Activated T-helper 1 cell treated with anti-CD3 and anti-CD28 coated beads, Interleukin-12 subunit alpha, Interleukin-12 subunit beta, Interleukin-2, Interleukin-4 antibody, amounts not matched to agents 30 ng/mL and 10 ng/mL and 1 ng/mL, durations not matched to agents 14 hours and 24 hours and 36 hours (primary cell): ENCODE data around the gene GAL3ST2. TPM values are rescaled to one million over a fixed set of nuclear protein-coding genes. Genes with fewer than 3 reads are reported as not detected.
"Not testable (repeated sequence)": the region's sequence is repeated elsewhere in the genome, so short reads cannot be mapped to it uniquely, and the experiment has no call there.

Experiments
- DNase-seq: peaks from one replicate; pipeline ENCODE4 v3.0.0; 2021; ENCODE audit warnings: low spot score
- H3K27ac Mint-ChIP-seq: one replicate; pipeline ENCODE4 v1.8.0; 2021; ENCODE audit warnings: mild to moderate bottlenecking, mixed read lengths
- H3K27me3 Mint-ChIP-seq: one replicate; pipeline ENCODE4 v1.8.0; 2022; ENCODE audit warnings: mild to moderate bottlenecking, moderate library complexity, mixed read lengths; ENCODE audit not compliant: insufficient read depth
- H3K36me3 Mint-ChIP-seq: one replicate; pipeline ENCODE4 v1.8.0; 2021; ENCODE audit warnings: low read depth, mixed read lengths
- H3K4me1 Mint-ChIP-seq: one replicate; pipeline ENCODE4 v1.8.0; 2021; ENCODE audit warnings: low read depth, mixed read lengths
- H3K4me3 Mint-ChIP-seq: one replicate; pipeline ENCODE4 v1.8.0; 2021; ENCODE audit warnings: mild to moderate bottlenecking, moderate library complexity, mixed read lengths
- H3K9me3 Mint-ChIP-seq: one replicate; pipeline ENCODE4 v1.8.0; 2021; ENCODE audit warnings: mixed read lengths
- intact Hi-C: fragments of 100-400 bp; cut with micrococcal nuclease; formaldehyde crosslinking; loops from one replicate; pipeline ENCODE4 v1.15.1; 2024
- total RNA-seq: library from RNA; stranded (reverse); gene quantifications from 2 replicates; pipeline ENCODE4 v1.2.3, GENCODE V29; 2022

The GAL3ST2 gene
- total RNA-seq, 1 donor from 2014 or later, result 0.60 TPM

DNA sequence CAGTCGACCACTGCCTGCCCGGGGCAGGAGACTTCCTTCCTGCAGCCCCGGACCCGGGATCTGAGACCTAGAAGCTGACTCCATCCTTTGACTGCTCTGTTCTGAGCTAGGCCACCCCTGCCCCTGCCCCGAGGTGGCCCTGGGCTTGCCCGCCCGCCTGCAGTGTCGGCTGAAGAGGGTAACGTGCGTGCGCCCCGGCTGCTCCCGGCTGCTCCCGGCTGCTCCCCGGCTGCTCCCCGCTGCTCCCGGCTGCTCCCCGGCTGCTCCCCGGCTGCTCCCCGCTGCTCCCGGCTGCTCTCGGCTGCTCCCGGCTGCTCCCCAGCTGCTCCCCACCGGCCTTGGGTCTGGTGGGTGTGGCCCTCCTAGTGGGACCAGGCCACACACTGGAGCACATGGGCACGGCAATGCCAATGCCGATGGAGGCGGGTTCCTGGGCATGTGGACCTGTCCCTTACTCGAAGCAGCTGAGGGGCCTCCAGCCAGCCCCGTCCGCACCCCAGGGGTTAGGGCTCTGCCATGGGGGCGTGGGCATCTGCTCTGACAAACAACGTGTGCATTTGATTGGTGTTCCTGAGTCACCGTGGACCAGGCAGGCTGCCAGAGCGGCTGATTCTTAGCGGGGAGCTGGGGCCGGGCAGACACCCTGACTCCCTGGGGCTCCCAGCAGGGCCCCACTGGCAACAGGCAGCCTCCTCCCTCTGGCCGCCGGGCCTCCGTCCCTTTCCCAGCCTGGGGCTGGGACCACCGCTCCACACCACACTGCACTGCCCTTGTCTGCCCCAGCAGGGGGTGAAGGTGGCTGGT is 2.0 kb upstream of the GAL3ST2 start:
- intact Hi-C loops, result no loop called here
- Mint-ChIP-seq H3K9me3 (no peaks in the 10 kb centered on the region), H3K4me1 (peaks cover 7% of the 10 kb centered on the region), H3K27me3 (no peaks in the 10 kb centered on the region), H3K4me3 (no peak overlapping the region), H3K27ac (no peak overlapping the region), H3K36me3 (no peaks in the 10 kb centered on the region)
- DNase-seq, result no peak

DNA sequence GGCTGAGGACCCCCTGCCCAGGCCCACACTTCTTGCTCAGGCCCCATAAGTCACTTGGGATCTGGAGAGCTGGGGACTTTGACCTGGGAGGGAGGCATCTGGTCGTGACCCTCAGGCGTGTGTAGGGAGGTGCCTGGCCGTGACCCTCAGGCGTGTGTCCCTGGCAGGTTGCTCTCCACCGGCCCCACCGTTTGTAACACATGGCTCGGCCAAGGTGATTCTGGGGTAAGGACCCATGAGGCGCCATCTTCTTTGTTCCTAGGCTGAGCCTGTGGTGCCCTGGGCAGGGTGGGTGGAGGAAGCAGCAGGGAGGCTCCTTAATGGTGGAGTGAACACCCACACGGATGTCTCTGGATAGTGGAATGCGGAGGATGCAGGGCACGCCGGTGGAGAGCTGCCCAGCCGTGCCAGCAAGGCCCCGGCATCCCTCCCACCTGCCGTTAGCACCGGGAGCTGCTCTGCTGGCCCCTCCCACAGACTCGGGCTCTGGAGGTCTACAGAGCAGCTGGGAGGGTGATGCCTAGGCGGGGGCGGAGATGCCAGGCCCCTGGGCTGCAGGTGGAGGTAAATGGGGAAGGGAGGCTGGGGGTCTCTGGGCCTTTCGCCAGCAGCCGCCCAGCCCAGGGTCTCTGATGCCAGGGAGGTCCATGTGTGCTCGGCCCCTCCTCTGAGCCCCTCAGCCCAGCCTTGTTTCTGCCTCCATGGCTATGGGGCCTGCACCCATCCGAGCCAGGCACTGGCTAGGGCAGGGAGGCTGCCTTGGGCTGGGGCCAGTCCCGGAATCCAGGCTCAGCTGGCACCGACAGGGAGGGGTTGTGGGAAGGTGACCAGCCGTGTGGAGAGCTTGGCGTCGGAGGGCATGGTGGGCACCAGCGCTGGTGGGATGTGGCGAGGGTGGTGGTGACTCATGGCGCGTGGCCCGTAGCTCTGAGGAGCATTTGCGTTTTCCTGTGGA is 1.1 kb upstream of the GAL3ST2 start:
- H3K9me3 Mint-ChIP-seq, result no peaks in the 10 kb centered on the region
- intact Hi-C loops, result no loop called here
- peaks cover 7% of the 10 kb centered on the region for H3K4me1 Mint-ChIP-seq
- DNase-seq, result no peak
- no peak overlapping the region for H3K4me3 Mint-ChIP-seq
- H3K27ac Mint-ChIP-seq, result no peak overlapping the region
- no peaks in the 10 kb centered on the region for H3K36me3 Mint-ChIP-seq
- H3K27me3 Mint-ChIP-seq, result no peaks in the 10 kb centered on the region

DNA sequence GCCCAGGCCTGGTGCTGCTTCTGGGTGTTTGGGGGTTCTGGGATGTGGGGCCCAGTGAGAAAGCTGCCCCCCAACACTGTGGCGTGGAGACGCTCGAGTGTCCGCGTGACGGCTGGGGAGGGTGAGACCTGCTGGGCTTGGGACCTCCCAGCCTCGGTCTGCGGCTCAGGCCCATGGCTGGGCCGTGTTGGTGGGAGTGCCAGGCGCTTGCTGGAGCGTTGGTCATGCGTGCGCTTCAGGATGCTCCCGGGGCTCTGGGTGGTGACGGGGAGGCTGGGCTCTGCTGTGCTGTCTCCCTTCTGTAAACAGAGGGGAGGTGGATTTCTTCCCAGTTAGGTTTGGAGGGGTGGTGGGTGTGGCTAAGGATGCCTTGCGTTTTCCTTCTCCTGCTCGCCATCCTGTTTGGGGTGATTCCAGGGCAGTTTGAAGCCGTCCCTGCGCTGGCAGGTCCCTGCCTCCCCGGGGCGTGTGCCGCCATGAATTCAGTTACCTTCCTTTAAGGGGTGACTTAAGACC is 606 bp downstream of the GAL3ST2 start:
- H3K9me3 Mint-ChIP-seq, result peaks cover 8% of the 10 kb centered on the region
- peaks cover 2% of the 10 kb centered on the region for H3K4me1 Mint-ChIP-seq
- no peak overlapping the region for H3K4me3 Mint-ChIP-seq
- DNase-seq, result no peak
- intact Hi-C loops, result no loop called here
- H3K27ac Mint-ChIP-seq, result no peak overlapping the region
- H3K27me3 Mint-ChIP-seq, result no peaks in the 10 kb centered on the region
- H3K36me3 Mint-ChIP-seq, result no peaks in the 10 kb centered on the region

DNA sequence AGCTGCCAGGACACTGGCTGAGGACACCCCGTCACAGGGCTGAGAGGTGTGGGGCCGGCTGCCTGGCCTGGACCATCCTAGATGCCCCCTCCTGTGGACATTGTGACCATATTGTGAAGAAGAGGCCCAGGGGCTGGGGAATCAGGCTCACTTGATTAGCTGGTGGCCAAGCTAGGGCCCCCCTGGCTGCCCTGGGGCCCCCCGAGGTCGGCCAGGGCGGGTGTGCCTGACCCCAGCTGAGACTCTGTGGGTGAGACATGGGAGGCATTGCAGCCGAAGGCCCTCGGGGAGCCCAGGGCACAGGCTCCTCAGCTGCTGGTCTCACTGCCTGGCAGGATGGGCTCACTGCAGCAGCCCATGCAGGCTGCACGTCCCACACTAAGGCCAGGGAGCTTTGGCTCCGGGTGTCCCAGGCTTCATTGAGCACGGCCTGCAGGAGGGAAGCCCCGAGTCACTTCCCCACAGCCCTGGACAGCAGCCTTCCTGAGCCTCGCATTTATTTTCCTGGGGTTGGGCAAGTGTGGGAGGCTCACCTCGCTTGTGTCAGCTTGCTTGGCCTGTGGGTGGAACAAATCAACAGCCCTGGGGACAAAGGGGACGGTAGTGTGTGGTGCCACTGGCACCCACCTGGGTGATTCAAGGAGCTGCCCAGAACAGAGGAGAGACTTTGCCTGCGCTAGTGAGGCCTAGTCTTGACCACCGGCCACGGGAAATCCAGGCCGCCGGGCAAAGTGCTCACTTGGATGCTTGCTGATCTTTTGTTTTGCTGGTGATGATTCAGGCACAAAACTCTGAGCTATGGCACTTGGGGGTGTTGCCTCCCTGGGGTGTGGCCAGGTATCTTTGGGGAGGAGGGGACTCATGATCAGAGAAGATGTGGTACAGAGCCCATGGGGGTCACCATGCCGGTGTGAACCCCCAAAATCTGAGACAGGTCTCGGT is 1.3 kb downstream of the GAL3ST2 start:
- intact Hi-C loops, result no loop called here
- no peak for DNase-seq
- no peak overlapping the region for H3K4me3 Mint-ChIP-seq
- peaks cover 8% of the 10 kb centered on the region for H3K9me3 Mint-ChIP-seq
- no peaks in the 10 kb centered on the region for H3K27me3 Mint-ChIP-seq
- no peaks in the 10 kb centered on the region for H3K4me1 Mint-ChIP-seq
- H3K36me3 Mint-ChIP-seq, result no peaks in the 10 kb centered on the region
- H3K27ac Mint-ChIP-seq, result no peak overlapping the region

DNA sequence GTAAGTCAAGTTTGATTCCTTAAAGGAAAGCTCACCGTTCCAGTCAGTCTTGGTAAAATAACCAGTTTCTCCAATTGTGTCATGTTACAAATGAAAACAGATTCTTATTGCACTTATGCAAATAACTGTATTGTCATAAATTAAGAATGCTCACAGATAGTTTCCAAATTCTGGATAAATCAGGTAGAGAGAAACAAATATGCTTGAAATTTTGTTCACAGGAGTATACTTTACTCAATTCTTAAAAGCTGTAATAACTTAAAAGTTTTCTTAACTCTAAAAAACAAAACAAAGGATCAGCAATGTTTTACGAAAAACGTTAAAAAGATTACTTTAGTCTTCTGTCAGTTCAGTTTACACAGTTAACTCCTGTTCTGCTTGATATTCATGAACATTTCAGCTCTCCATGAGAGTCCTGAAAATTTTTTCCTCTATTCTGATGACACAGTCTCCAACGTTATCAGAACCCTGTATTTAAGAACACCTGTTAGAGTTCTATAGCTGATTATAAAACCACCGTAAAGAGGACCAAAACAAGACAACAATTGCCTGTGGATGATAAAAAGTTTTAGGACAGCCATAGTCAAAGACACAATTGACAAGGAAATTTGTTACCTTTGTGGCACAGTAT is 4.4 kb downstream of the GAL3ST2 start:
- Mint-ChIP-seq H3K9me3 (peaks cover 16% of the 10 kb centered on the region), H3K36me3 (no peaks in the 10 kb centered on the region), H3K27ac (no peak overlapping the region), H3K27me3 (no peaks in the 10 kb centered on the region), H3K4me3 (no peak overlapping the region), H3K4me1 (no peaks in the 10 kb centered on the region)
- DNase-seq, result no peak
- intact Hi-C loops, result no loop called here

DNA sequence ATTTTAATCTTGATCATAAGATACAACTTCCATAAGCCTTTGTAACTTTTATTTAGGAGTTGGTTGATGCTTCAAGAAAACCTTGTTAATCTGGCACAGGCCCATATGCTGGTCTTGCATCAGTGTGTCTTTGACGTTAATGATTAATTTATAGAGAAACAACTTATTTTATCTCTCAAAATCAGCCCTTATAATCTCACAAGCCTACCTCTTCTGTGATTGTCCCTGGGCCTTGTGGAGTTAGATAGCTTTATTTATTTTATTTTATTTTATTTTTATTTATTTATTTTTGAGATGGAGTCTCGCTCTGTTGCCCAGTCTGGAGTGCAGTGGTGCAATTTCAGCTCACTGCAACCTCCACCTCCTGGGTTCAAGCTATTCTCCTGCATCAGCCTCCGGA is 5.4 kb downstream of the GAL3ST2 start:
- H3K27me3 Mint-ChIP-seq, intact Hi-C loops, H3K4me3 Mint-ChIP-seq, DNase-seq, H3K27ac Mint-ChIP-seq, H3K36me3 Mint-ChIP-seq, H3K4me1 Mint-ChIP-seq: not testable (repeated sequence)
- peaks cover 23% of the 10 kb centered on the region for H3K9me3 Mint-ChIP-seq

DNA sequence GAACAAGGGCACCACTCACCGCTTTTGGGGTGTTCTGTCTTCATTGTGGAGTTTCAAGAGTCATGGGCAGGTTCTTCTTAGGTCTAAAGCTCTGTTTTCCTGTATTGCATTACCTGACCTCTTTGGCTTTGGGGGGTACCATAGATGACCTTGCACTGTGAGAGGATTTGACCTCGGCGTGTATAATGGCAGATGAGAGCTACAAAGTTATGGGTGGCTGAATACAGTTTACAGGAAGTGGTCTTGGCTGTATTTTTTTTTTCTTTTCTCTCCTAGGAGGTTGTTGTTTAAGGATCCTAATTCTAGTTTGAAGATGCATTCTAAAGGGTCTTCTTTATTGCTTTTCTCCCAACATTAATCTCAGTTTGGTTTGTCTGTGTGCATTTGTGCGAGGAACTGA is 11.5 kb downstream of the GAL3ST2 start:
- no peak overlapping the region for H3K4me3 Mint-ChIP-seq

DNA sequence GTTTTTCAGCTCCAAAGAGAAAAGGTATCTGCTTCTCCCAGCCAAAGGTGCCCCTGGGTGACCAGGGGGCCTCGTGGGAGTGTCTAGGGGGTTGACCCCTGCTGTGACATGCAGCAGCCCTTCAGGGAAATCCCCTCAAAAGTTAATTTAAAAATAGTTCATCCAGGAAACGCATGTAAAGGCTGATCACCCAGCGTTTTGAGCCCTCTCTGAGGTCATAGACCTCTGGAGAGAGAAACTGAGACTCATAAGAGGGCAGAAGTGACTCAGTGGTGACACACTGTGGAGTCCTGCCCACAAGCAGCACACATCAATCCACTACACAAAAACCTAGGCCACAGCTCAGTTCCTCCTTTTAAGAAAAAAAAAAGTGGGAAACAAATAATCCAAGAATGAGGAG is 11.9 kb downstream of the GAL3ST2 start:
- H3K27ac Mint-ChIP-seq, result peak overlapping the region; percentile 19
- peaks cover 2% of the 10 kb centered on the region for H3K36me3 Mint-ChIP-seq
- H3K9me3 Mint-ChIP-seq, result peaks cover 49% of the 10 kb centered on the region
- intact Hi-C loops, result loop anchor here (5.0 kb wide), 1 partner anchor 74 kb away; no protein-coding TSS in a partner anchor
- no peaks in the 10 kb centered on the region for H3K27me3 Mint-ChIP-seq
- peak; percentile 9 for DNase-seq
- H3K4me3 Mint-ChIP-seq, result no peak overlapping the region
- H3K4me1 Mint-ChIP-seq, result peaks cover 15% of the 10 kb centered on the region

More for the DNA sequence above, 11.5 kb downstream of the GAL3ST2 start:
- Mint-ChIP-seq H3K4me1 (peaks cover 15% of the 10 kb centered on the region), H3K9me3 (peaks cover 48% of the 10 kb centered on the region), H3K27me3 (no peaks in the 10 kb centered on the region), H3K27ac (peak overlapping the region; percentile 19), H3K36me3 (peaks cover 2% of the 10 kb centered on the region)
- no peak for DNase-seq
- intact Hi-C loops, result loop anchor here (5.0 kb wide), 1 partner anchor 74 kb away; no protein-coding TSS in a partner anchor

DNA sequence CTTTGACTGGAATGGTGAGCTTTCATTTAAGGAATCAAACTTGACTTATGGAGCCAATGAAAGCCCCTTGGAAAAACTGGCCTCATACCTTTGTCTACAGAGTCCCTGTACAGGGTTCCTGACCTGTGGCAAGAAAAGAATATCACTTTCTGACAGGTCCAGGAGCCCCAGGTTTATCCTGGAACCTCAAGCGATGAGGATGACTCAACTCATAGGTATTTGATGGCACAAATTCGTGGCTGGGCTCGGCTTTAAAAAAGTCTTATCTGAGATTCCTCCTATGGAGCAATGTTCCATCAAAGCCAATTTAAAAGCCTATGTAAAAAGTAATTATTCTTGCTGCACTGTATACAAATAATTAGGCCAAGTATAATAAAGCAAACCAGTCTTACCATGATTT is 14.8 kb downstream of the GAL3ST2 start:
- H3K9me3 Mint-ChIP-seq, result peaks cover 46% of the 10 kb centered on the region
- H3K27ac Mint-ChIP-seq, intact Hi-C loops, H3K36me3 Mint-ChIP-seq, H3K4me3 Mint-ChIP-seq, H3K27me3 Mint-ChIP-seq, DNase-seq: not testable (repeated sequence)
- peaks cover 15% of the 10 kb centered on the region for H3K4me1 Mint-ChIP-seq

DNA sequence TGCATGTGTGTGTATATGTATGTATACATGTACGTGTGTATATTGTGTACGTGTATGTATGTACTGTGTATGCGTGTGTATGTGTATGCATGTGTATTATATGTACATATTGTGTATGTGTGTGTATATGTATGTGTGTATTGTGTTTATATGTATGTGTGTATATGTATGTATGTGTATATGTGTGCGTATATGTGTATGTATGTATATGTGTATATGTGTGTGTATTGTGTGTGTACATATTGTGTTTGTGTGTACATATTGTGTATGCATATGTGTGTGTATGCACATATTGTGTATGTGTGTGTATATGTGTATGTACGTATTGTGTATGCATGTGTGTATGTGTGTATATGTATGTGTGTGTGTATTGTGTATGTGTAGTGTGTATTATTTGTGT is 16.8 kb downstream of the GAL3ST2 start:
- intact Hi-C loops, result no loop called here
- no peak overlapping the region for H3K27ac Mint-ChIP-seq
- DNase-seq, result no peak
- peaks cover 8% of the 10 kb centered on the region for H3K4me1 Mint-ChIP-seq
- H3K4me3 Mint-ChIP-seq, result no peak overlapping the region
- H3K36me3 Mint-ChIP-seq, result peaks cover 2% of the 10 kb centered on the region
- no peaks in the 10 kb centered on the region for H3K27me3 Mint-ChIP-seq
- peaks cover 30% of the 10 kb centered on the region for H3K9me3 Mint-ChIP-seq

DNA sequence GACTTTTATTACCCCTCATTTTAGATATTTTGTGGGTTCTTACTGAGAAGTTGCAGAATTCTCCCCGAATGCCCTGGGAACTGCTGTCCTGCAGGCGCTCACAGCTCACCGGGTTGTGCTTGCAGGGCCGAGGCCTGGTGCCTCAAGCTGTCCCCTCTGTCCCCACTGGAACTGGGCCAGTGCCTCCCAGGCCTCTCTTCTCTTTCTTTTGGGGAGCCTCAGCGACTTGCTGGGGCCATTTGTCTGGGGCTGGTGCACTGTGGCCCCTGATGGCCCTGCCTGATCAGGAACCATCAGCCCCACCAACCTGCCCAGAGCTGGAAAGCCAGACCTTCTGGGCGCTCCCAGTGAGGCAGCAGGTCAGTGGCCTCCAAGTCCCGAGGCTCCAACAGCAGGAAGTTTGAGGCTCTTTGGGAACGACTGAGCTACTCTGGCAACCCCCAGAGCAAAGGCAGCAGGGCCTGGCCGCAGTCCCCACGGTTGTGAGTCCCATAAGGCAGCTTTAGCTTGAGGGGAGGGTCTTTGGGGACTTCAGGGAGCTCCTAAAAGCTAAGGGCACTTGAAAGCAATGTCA is 17.7 kb downstream of the GAL3ST2 start:
- Mint-ChIP-seq H3K27me3 (no peaks in the 10 kb centered on the region), H3K4me1 (no peaks in the 10 kb centered on the region), H3K4me3 (no peak overlapping the region), H3K36me3 (no peaks in the 10 kb centered on the region), H3K27ac (no peak overlapping the region), H3K9me3 (peaks cover 20% of the 10 kb centered on the region)
- DNase-seq, result peak; percentile 0
- intact Hi-C loops, result no loop called here
